ENCODE measurements around the gene GLIS1. TPM values are rescaled to one million over a fixed set of nuclear protein-coding genes. Genes with fewer than 3 reads are reported as not detected.

Gene GLIS1
- polyA plus RNA-seq, 1 donor, result 0.58 TPM

GRCh38 chr1:53681351-53681976, 57.5 kb downstream of the GLIS1 start:
- Histone ChIP-seq H3K27ac (ENCODE audit: low read length) (no peak overlapping the region), H3K27me3 (ENCODE audit: control insufficient read depth, insufficient read depth, low read length) (peaks cover 24% of the 10 kb centered on the region), H3K4me3 (ENCODE audit: low read length) (no peak overlapping the region), H3K36me3 (ENCODE audit: control insufficient read depth, insufficient read depth, low read length) (no peaks in the 10 kb centered on the region), H3K9me3 (ENCODE audit: control insufficient read depth, low read depth, low read length) (no peaks in the 10 kb centered on the region), H3K4me1 (ENCODE audit: control insufficient read depth, insufficient read depth, low read length) (peaks cover 30% of the 10 kb centered on the region)
- WGBS (ENCODE audit: insufficient coverage, low lambda C conversion rate), result 80% methylated on average over 1 of the region's 6 CpGs
- no peak for DNase-seq

GRCh38 chr1:53680868-53681267, 58.1 kb downstream of the GLIS1 start:
- 100% methylated on average over 1 of the region's 8 CpGs for WGBS (ENCODE audit: insufficient coverage, low lambda C conversion rate)

GRCh38 chr1:53678938-53679825, 59.8 kb downstream of the GLIS1 start:
- no peaks in the 10 kb centered on the region for H3K36me3 ChIP-seq (ENCODE audit: control insufficient read depth, insufficient read depth, low read length)
- WGBS (ENCODE audit: insufficient coverage, low lambda C conversion rate), result no CpG with 5 or more reads among the region's 15 CpGs
- H3K27ac ChIP-seq (ENCODE audit: low read length), result no peak overlapping the region
- DNase-seq, result no peak
- H3K27me3 ChIP-seq (ENCODE audit: control insufficient read depth, insufficient read depth, low read length), result peaks cover 2% of the 10 kb centered on the region
- peaks cover 19% of the 10 kb centered on the region for H3K4me1 ChIP-seq (ENCODE audit: control insufficient read depth, insufficient read depth, low read length)
- H3K4me3 ChIP-seq (ENCODE audit: low read length), result no peak overlapping the region
- H3K9me3 ChIP-seq (ENCODE audit: control insufficient read depth, low read depth, low read length), result no peaks in the 10 kb centered on the region

More at GRCh38 chr1:53680868-53681267, 58.1 kb downstream of the GLIS1 start:
- peaks cover 18% of the 10 kb centered on the region for H3K27me3 ChIP-seq (ENCODE audit: control insufficient read depth, insufficient read depth, low read length)
- H3K9me3 ChIP-seq (ENCODE audit: control insufficient read depth, low read depth, low read length), result no peaks in the 10 kb centered on the region
- peaks cover 30% of the 10 kb centered on the region for H3K4me1 ChIP-seq (ENCODE audit: control insufficient read depth, insufficient read depth, low read length)
- H3K36me3 ChIP-seq (ENCODE audit: control insufficient read depth, insufficient read depth, low read length), result no peaks in the 10 kb centered on the region
- DNase-seq, result no peak
- H3K27ac ChIP-seq (ENCODE audit: low read length), result no peak overlapping the region
- no peak overlapping the region for H3K4me3 ChIP-seq (ENCODE audit: low read length)

GRCh38 chr1:53678507-53678906, 60.5 kb downstream of the GLIS1 start:
- no peak for DNase-seq
- Histone ChIP-seq H3K4me1 (ENCODE audit: control insufficient read depth, insufficient read depth, low read length) (peaks cover 19% of the 10 kb centered on the region), H3K4me3 (ENCODE audit: low read length) (no peak overlapping the region), H3K27me3 (ENCODE audit: control insufficient read depth, insufficient read depth, low read length) (no peaks in the 10 kb centered on the region), H3K27ac (ENCODE audit: low read length) (no peak overlapping the region), H3K9me3 (ENCODE audit: control insufficient read depth, low read depth, low read length) (no peaks in the 10 kb centered on the region), H3K36me3 (ENCODE audit: control insufficient read depth, insufficient read depth, low read length) (no peaks in the 10 kb centered on the region)
- WGBS (ENCODE audit: insufficient coverage, low lambda C conversion rate), result no CpG with 5 or more reads among the region's 4 CpGs

GRCh38 chr1:53678046-53678445, 60.9 kb downstream of the GLIS1 start:
- WGBS (ENCODE audit: insufficient coverage, low lambda C conversion rate), result no CpG with 5 or more reads among the region's 8 CpGs
- Histone ChIP-seq H3K36me3 (ENCODE audit: control insufficient read depth, insufficient read depth, low read length) (no peaks in the 10 kb centered on the region), H3K4me3 (ENCODE audit: low read length) (no peak overlapping the region), H3K27me3 (ENCODE audit: control insufficient read depth, insufficient read depth, low read length) (no peaks in the 10 kb centered on the region), H3K9me3 (ENCODE audit: control insufficient read depth, low read depth, low read length) (no peaks in the 10 kb centered on the region), H3K4me1 (ENCODE audit: control insufficient read depth, insufficient read depth, low read length) (peaks cover 19% of the 10 kb centered on the region), H3K27ac (ENCODE audit: low read length) (no peak overlapping the region)
- DNase-seq, result no peak

- 77% methylated on average over 4 of the region's 15 CpGs for WGBS (ENCODE audit: insufficient coverage, low lambda C conversion rate)
- Histone ChIP-seq H3K27me3 (ENCODE audit: control insufficient read depth, insufficient read depth, low read length) (no peaks in the 10 kb centered on the region), H3K4me1 (ENCODE audit: control insufficient read depth, insufficient read depth, low read length) (peaks cover 16% of the 10 kb centered on the region), H3K4me3 (ENCODE audit: low read length) (no peak overlapping the region), H3K27ac (ENCODE audit: low read length) (no peak overlapping the region), H3K9me3 (ENCODE audit: control insufficient read depth, low read depth, low read length) (no peaks in the 10 kb centered on the region), H3K36me3 (ENCODE audit: control insufficient read depth, insufficient read depth, low read length) (no peaks in the 10 kb centered on the region)
- DNase-seq, result no peak
Measured at GRCh38 chr1:53677486-53677885, 61.5 kb downstream of the GLIS1 start.

GRCh38 chr1:53672785-53673184, 66.2 kb downstream of the GLIS1 start:
- no peaks in the 10 kb centered on the region for H3K4me1 ChIP-seq (ENCODE audit: control insufficient read depth, insufficient read depth, low read length)
- DNase-seq, result no peak
- no peak overlapping the region for H3K27ac ChIP-seq (ENCODE audit: low read length)
- no peaks in the 10 kb centered on the region for H3K9me3 ChIP-seq (ENCODE audit: control insufficient read depth, low read depth, low read length)
- H3K36me3 ChIP-seq (ENCODE audit: control insufficient read depth, insufficient read depth, low read length), result no peaks in the 10 kb centered on the region
- WGBS (ENCODE audit: insufficient coverage, low lambda C conversion rate), result no CpG with 5 or more reads among the region's 9 CpGs
- no peak overlapping the region for H3K4me3 ChIP-seq (ENCODE audit: low read length)
- H3K27me3 ChIP-seq (ENCODE audit: control insufficient read depth, insufficient read depth, low read length), result no peaks in the 10 kb centered on the region

- DNase-seq, result no peak
- Histone ChIP-seq H3K27me3 (ENCODE audit: control insufficient read depth, insufficient read depth, low read length) (no peaks in the 10 kb centered on the region), H3K4me3 (ENCODE audit: low read length) (no peak overlapping the region), H3K4me1 (ENCODE audit: control insufficient read depth, insufficient read depth, low read length) (no peaks in the 10 kb centered on the region), H3K9me3 (ENCODE audit: control insufficient read depth, low read depth, low read length) (no peaks in the 10 kb centered on the region), H3K36me3 (ENCODE audit: control insufficient read depth, insufficient read depth, low read length) (no peaks in the 10 kb centered on the region), H3K27ac (ENCODE audit: low read length) (no peak overlapping the region)
- WGBS (ENCODE audit: insufficient coverage, low lambda C conversion rate), result 100% methylated on average over 1 of the region's 5 CpGs
Measured at GRCh38 chr1:53672243-53672642, 66.7 kb downstream of the GLIS1 start.

GRCh38 chr1:53669621-53670191, 69.3 kb downstream of the GLIS1 start:
- Histone ChIP-seq H3K4me1 (ENCODE audit: control insufficient read depth, insufficient read depth, low read length) (no peaks in the 10 kb centered on the region), H3K4me3 (ENCODE audit: low read length) (no peak overlapping the region), H3K27ac (ENCODE audit: low read length) (no peak overlapping the region), H3K36me3 (ENCODE audit: control insufficient read depth, insufficient read depth, low read length) (no peaks in the 10 kb centered on the region), H3K27me3 (ENCODE audit: control insufficient read depth, insufficient read depth, low read length) (no peaks in the 10 kb centered on the region), H3K9me3 (ENCODE audit: control insufficient read depth, low read depth, low read length) (no peaks in the 10 kb centered on the region)
- DNase-seq, result peak in 1 of 2 donors; percentile 46
- no CpG with 5 or more reads among the region's 3 CpGs for WGBS (ENCODE audit: insufficient coverage, low lambda C conversion rate)

- Histone ChIP-seq H3K4me1 (ENCODE audit: control insufficient read depth, insufficient read depth, low read length) (no peaks in the 10 kb centered on the region), H3K4me3 (ENCODE audit: low read length) (no peak overlapping the region), H3K36me3 (ENCODE audit: control insufficient read depth, insufficient read depth, low read length) (no peaks in the 10 kb centered on the region), H3K9me3 (ENCODE audit: control insufficient read depth, low read depth, low read length) (no peaks in the 10 kb centered on the region), H3K27ac (ENCODE audit: low read length) (no peak overlapping the region), H3K27me3 (ENCODE audit: control insufficient read depth, insufficient read depth, low read length) (no peaks in the 10 kb centered on the region)
- no peak for DNase-seq
- no CpG with 5 or more reads among the region's 1 CpG for WGBS (ENCODE audit: insufficient coverage, low lambda C conversion rate)
Measured at GRCh38 chr1:53666566-53666965, 72.4 kb downstream of the GLIS1 start.
